Panc1 (cell line): ENCODE results near the gene BCL2L11. TPM values are rescaled to one million over a fixed set of nuclear protein-coding genes. Genes with fewer than 3 reads are reported as not detected.

Experiments used
- ATAC-seq: fragments of 200-7000 bp; cut with Tn5 transposase; 2 replicates; pipeline ENCODE4 v1.9.1; 2020; ENCODE audit warnings: mild to moderate bottlenecking, moderate library complexity
- BruUV-seq: library from RNA; stranded (reverse); fragments of 400-500 nt; replicated peaks from 2 replicates; lab custom pipeline; 2021; lab: Mats Ljungman, UMichigan
- CTCF ChIA-PET: fragments of 300-600 bp; sonication (Branson Sonifier 250); formaldehyde crosslinking; loops from one replicate; lab custom pipeline; 2022; ENCODE audit warnings: antibody characterized with exemption; lab: Charles Lee
- POLR2A ChIA-PET: fragments of 300-600 bp; sonication (Branson Sonifier 250); formaldehyde crosslinking; loops from one replicate; lab custom pipeline; 2022; ENCODE audit warnings: antibody characterized with exemption; lab: Charles Lee
- DNase-seq: peaks from one replicate; pipeline ENCODE4 v3.0.0-alpha.2; 2010; ENCODE audit warnings: low read depth, low spot score
- H3K27ac ChIP-seq: 2 replicates; pipeline ENCODE4 v1.5.1; 2011; ENCODE audit warnings: mild to moderate bottlenecking, low read length, inconsistent platforms
- H3K27me3 ChIP-seq: fragments of 200-500 bp; sonication (Bioruptor generic); 2 replicates; pipeline ENCODE4 v1.6.0; 2014; ENCODE audit warnings: low read length, inconsistent platforms; ENCODE audit not compliant: control insufficient read depth, insufficient read depth
- H3K36me3 ChIP-seq: fragments of 200-500 bp; sonication (Bioruptor generic); 2 replicates; pipeline ENCODE4 v1.5.1; 2014; ENCODE audit warnings: inconsistent platforms, mild to moderate bottlenecking, low read length, moderate library complexity; ENCODE audit not compliant: control insufficient read depth, insufficient read depth
- H3K4me1 ChIP-seq: 2 replicates; pipeline ENCODE4 v1.5.1; 2011; ENCODE audit warnings: inconsistent platforms, mild to moderate bottlenecking, low read length, moderate library complexity; ENCODE audit not compliant: control insufficient read depth, insufficient read depth
- H3K4me3 ChIP-seq, 2 experiments: 2 replicates each; pipeline ENCODE4 v1.5.1; 2011 to 2012; ENCODE audit warnings: low read depth in 2 of 2, low read length in 2 of 2, mild to moderate bottlenecking in 2 of 2, inconsistent platforms in 1 of 2, moderate library complexity in 1 of 2
- H3K9me3 ChIP-seq: fragments of 200-500 bp; sonication (Bioruptor generic); 2 replicates; pipeline ENCODE4 v1.5.1; 2014; ENCODE audit warnings: low read depth, mild to moderate bottlenecking, inconsistent platforms, low read length, moderate library complexity; ENCODE audit not compliant: control insufficient read depth, insufficient read depth
- CTCF ChIP-seq: fragments of 450-650 bp; IDR thresholded peaks from 2 replicates; pipeline ENCODE4 v1.5.1; 2017; ENCODE audit warnings: mild to moderate bottlenecking
- POLR2AphosphoS5 ChIP-seq: IDR thresholded peaks from 2 replicates; pipeline ENCODE4 v1.6.1; 2012; ENCODE audit warnings: mild to moderate bottlenecking, low read depth, low read length, moderate library complexity
- SIN3A ChIP-seq: IDR thresholded peaks from 2 replicates; pipeline ENCODE4 v1.6.1; 2012; ENCODE audit warnings: low read depth, mild to moderate bottlenecking, low read length, moderate library complexity, borderline replicate concordance; ENCODE audit not compliant: insufficient read depth
- TCF7L2 ChIP-seq: IDR thresholded peaks from 2 replicates; pipeline ENCODE4 v1.6.1; 2011; ENCODE audit warnings: mild to moderate bottlenecking, low read depth, low read length, inconsistent platforms
- in situ Hi-C: cut with HindIII; loops from 2 replicates; pipeline ENCODE4 v1.10.0; 2016; ENCODE audit warnings: low sequenced_read_pairs, low pct_unique_long_range_greater_than_20kb
- intact Hi-C: fragments of 100-400 bp; cut with micrococcal nuclease; formaldehyde crosslinking; loops from one replicate; pipeline ENCODE4 v1.10.0; 2022; ENCODE audit not compliant: unreplicated experiment
- total RNA-seq: library from RNA; stranded (reverse); gene quantifications from one replicate; pipeline ENCODE4 v1.2.1, GENCODE V29; 2021; ENCODE audit not compliant: unreplicated experiment
- TF ChIP-seq, protein P1 (sequence below), 2 experiments: IDR thresholded peaks; 2 replicates each; pipeline ENCODE4 v1.6.1; 2011 to 2012; ENCODE audit warnings: low read depth in 2 of 2, control low read depth in 1 of 2, low read length in 1 of 2, mild to moderate bottlenecking in 1 of 2, moderate library complexity in 1 of 2; ENCODE audit not compliant: insufficient read depth in 1 of 2

BCL2L11 gene
- total RNA-seq, 1 experiment from 2014 or later = 43.8 TPM

DNA sequence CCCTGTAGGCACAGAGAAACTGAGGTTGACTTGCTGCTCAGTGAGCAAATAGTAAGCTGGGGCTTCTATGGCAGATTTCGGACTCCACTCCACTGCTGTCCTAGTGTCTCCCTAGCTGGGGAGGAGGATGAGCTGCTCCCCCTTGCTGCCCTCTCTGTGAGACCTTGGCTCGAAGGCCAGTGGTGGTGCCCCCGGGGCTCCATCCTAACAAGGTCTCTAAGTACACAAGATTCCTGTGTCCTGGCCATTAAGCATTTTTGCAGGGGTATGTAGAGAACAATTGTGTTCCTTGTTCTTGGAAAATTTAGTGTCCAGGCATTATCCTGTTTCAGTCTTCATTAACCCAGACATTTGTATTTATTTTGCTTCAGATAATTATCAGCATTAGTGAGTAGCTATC, 21.3 kb upstream of the BCL2L11 start:
- H3K27ac ChIP-seq = no peak overlapping the region
- POLR2A ChIA-PET = no interaction called here
- intact Hi-C loops (no loop called here), in situ Hi-C loops (no loop called here)
- BruUV-seq = no TSS peak
- TF ChIP-seq, protein P1, sequence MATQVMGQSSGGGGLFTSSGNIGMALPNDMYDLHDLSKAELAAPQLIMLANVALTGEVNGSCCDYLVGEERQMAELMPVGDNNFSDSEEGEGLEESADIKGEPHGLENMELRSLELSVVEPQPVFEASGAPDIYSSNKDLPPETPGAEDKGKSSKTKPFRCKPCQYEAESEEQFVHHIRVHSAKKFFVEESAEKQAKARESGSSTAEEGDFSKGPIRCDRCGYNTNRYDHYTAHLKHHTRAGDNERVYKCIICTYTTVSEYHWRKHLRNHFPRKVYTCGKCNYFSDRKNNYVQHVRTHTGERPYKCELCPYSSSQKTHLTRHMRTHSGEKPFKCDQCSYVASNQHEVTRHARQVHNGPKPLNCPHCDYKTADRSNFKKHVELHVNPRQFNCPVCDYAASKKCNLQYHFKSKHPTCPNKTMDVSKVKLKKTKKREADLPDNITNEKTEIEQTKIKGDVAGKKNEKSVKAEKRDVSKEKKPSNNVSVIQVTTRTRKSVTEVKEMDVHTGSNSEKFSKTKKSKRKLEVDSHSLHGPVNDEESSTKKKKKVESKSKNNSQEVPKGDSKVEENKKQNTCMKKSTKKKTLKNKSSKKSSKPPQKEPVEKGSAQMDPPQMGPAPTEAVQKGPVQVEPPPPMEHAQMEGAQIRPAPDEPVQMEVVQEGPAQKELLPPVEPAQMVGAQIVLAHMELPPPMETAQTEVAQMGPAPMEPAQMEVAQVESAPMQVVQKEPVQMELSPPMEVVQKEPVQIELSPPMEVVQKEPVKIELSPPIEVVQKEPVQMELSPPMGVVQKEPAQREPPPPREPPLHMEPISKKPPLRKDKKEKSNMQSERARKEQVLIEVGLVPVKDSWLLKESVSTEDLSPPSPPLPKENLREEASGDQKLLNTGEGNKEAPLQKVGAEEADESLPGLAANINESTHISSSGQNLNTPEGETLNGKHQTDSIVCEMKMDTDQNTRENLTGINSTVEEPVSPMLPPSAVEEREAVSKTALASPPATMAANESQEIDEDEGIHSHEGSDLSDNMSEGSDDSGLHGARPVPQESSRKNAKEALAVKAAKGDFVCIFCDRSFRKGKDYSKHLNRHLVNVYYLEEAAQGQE (IDR thresholded peaks at IDR 0.05; ENCODE audit: insufficient read depth in 1 of 2, low read depth in 2 of 2, low read length in 1 of 2) = no peak
- no peak for TF ChIP-seq SIN3A
- TF ChIP-seq CTCF = no peak
- no peak for TF ChIP-seq TCF7L2
- no peak for TF ChIP-seq POLR2AphosphoS5
- ATAC-seq (no peak), DNase-seq (no peak)
- no peaks in the 10 kb centered on the region for H3K36me3 ChIP-seq
- H3K27me3 ChIP-seq = no peaks in the 10 kb centered on the region
- H3K4me1 ChIP-seq = no peaks in the 10 kb centered on the region
- no peak overlapping the region for H3K4me3 ChIP-seq
- no peaks in the 10 kb centered on the region for H3K9me3 ChIP-seq
- CTCF ChIA-PET = no interaction called here

DNA sequence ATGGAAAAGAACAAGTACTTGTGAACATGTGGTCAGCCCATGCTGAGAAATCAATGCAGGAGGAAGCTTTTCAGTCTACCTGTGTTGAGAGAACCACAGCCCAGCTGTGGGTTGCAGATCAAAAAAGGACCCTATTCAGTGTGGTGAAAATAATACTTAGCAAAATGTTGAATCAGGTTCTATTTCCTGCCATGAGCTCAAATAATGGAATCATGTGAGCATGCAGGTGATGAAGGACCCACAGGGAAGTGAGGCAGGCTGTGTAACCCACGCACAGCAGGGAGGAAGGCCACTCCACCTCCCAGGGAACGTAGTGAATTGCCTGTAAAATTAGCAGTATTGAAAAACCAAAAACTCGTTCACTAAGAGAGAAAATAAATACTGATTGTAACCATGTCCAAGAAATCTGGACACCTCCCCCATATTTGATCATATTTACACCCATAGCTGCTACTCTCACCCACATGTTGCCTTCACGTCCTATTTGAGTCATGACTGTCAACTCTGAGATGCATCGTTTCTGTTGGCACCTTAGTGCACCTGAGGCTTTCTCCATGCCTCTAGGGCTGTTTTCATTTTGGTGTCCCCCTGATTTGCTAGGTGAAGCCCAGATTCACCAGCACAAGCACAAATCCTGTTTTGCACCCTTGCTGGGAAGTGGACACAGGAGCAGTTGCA, 20.5 kb upstream of the BCL2L11 start:
- in situ Hi-C loops (no loop called here), intact Hi-C loops (no loop called here)
- no peak overlapping the region for H3K4me3 ChIP-seq
- ATAC-seq (no peak), DNase-seq (no peak)
- H3K27ac ChIP-seq = no peak overlapping the region
- no peaks in the 10 kb centered on the region for H3K36me3 ChIP-seq
- ChIA-PET CTCF (no interaction called here), POLR2A (no interaction called here)
- no peaks in the 10 kb centered on the region for H3K27me3 ChIP-seq
- no TSS peak for BruUV-seq
- TF ChIP-seq SIN3A (no peak), TCF7L2 (no peak), CTCF (no peak), POLR2AphosphoS5 (no peak)
- TF ChIP-seq, protein P1 (IDR thresholded peaks at IDR 0.05; ENCODE audit: insufficient read depth in 1 of 2, low read depth in 2 of 2, low read length in 1 of 2) = no peak
- H3K4me1 ChIP-seq = no peaks in the 10 kb centered on the region
- no peaks in the 10 kb centered on the region for H3K9me3 ChIP-seq
